ENCODE data around the gene DNAAF1.
"Not testable (repeated sequence)": the region's sequence is repeated elsewhere in the genome, so short reads cannot be mapped to it uniquely, and the experiment has no call there.

Gene DNAAF1

GRCh38 chr16:84215531-84215930, 70.4 kb downstream of the DNAAF1 start (continued):
- TF ChIP-seq RBAK (tag by site-specific recombination; IDR thresholded peaks at IDR 0.05): no peak

DNA sequence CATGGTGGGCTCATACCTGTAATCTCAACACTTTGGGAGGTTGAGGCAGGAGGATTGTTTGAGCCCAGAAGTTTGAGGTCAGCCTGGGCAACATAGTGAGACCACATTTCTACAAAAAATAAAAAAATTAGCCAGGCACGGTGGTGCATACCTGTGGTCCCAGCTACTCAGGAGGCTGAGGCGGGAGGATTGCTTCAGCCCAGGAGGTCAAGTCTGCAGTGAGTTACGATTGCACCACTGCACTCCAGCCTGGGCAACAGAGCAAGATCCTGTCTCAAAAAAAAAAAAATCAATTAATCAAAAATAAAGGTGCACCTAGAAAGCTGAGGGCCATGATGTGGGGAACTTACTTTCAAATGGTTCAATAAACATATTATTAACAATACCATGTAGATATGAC, 71.0 kb downstream of the DNAAF1 start:
- H3K4me1 ChIP-seq (ENCODE audit: control insufficient read depth, insufficient read depth, low read length); POLR2A ChIA-PET: not testable (repeated sequence)
- TF ChIP-seq ZNF121 (tag by site-specific recombination; IDR thresholded peaks at IDR 0.05): peak; percentile 89

GRCh38 chr16:84218176-84218823, 73.2 kb downstream of the DNAAF1 start:
- H3K4me1 ChIP-seq (ENCODE audit: control insufficient read depth, insufficient read depth, low read length): no peaks in the 10 kb centered on the region
- ChIA-PET POLR2A (no interaction called here), CTCF (interaction anchor here (0.7 kb wide), 1 partner anchor 134 kb away, joined by 3 read pairs; no protein-coding TSS in a partner anchor)

More for the DNA sequence above, 71.0 kb downstream of the DNAAF1 start:
- CTCF ChIA-PET; H3K36me3 ChIP-seq (ENCODE audit: control insufficient read depth in 2 of 2, insufficient read depth in 1 of 2, low read length in 2 of 2); H3K4me3 ChIP-seq (ENCODE audit: low read depth, low read length); H3K27ac ChIP-seq (ENCODE audit: extremely low read depth, low read depth, low read length); H3K9me3 ChIP-seq (ENCODE audit: control insufficient read depth, insufficient read depth, low read depth, low read length): not testable (repeated sequence)

GRCh38 chr16:84218956-84219355, 73.8 kb downstream of the DNAAF1 start:
- Histone ChIP-seq H3K4me3 (ENCODE audit: low read depth, low read length) (no peak overlapping the region), H3K36me3 (ENCODE audit: control insufficient read depth in 2 of 2, insufficient read depth in 1 of 2, low read length in 2 of 2) (no peaks in the 10 kb centered on the region), H3K27ac (ENCODE audit: extremely low read depth, low read depth, low read length) (no peak overlapping the region), H3K9me3 (ENCODE audit: control insufficient read depth, insufficient read depth, low read depth, low read length) (no peaks in the 10 kb centered on the region), H3K4me1 (ENCODE audit: control insufficient read depth, insufficient read depth, low read length) (no peaks in the 10 kb centered on the region)
- ChIA-PET CTCF (interaction anchor here (0.7 kb wide), 1 partner anchor 134 kb away, joined by 3 read pairs; no protein-coding TSS in a partner anchor), POLR2A (no interaction called here)
- no peak for TF ChIP-seq ZNF2 (tag by site-specific recombination; IDR thresholded peaks at IDR 0.05)
- TF ChIP-seq KLF1 (tag by site-specific recombination; IDR thresholded peaks at IDR 0.05): no peak
- no peak for TF ChIP-seq KLF7 (tag by site-specific recombination; IDR thresholded peaks at IDR 0.05; ENCODE audit: borderline replicate concordance)
- TF ChIP-seq, protein P1, sequence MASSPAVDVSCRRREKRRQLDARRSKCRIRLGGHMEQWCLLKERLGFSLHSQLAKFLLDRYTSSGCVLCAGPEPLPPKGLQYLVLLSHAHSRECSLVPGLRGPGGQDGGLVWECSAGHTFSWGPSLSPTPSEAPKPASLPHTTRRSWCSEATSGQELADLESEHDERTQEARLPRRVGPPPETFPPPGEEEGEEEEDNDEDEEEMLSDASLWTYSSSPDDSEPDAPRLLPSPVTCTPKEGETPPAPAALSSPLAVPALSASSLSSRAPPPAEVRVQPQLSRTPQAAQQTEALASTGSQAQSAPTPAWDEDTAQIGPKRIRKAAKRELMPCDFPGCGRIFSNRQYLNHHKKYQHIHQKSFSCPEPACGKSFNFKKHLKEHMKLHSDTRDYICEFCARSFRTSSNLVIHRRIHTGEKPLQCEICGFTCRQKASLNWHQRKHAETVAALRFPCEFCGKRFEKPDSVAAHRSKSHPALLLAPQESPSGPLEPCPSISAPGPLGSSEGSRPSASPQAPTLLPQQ (tag by site-specific recombination; IDR thresholded peaks at IDR 0.05): no peak
- no peak for TF ChIP-seq ZNF792 (tag by site-specific recombination; IDR thresholded peaks at IDR 0.05)
- TF ChIP-seq ZNF621 (tag by site-specific recombination; IDR thresholded peaks at IDR 0.05): no peak
- TF ChIP-seq, protein P2, sequence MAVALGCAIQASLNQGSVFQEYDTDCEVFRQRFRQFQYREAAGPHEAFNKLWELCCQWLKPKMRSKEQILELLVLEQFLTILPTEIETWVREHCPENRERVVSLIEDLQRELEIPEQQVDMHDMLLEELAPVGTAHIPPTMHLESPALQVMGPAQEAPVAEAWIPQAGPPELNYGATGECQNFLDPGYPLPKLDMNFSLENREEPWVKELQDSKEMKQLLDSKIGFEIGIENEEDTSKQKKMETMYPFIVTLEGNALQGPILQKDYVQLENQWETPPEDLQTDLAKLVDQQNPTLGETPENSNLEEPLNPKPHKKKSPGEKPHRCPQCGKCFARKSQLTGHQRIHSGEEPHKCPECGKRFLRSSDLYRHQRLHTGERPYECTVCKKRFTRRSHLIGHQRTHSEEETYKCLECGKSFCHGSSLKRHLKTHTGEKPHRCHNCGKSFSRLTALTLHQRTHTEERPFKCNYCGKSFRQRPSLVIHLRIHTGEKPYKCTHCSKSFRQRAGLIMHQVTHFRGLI (tag by site-specific recombination; IDR thresholded peaks at IDR 0.05): no peak
- no peak for TF ChIP-seq ZSCAN30 (tag by site-specific recombination; IDR thresholded peaks at IDR 0.05)
- no peak for TF ChIP-seq ZNF341 (tag by site-specific recombination; IDR thresholded peaks at IDR 0.05; ENCODE audit: low read depth)
- no peak for TF ChIP-seq ZBTB48 (tag by site-specific recombination; IDR thresholded peaks at IDR 0.05)
- TF ChIP-seq INSM2 (tag by site-specific recombination; IDR thresholded peaks at IDR 0.05): no peak

More at GRCh38 chr16:84218176-84218823, 73.2 kb downstream of the DNAAF1 start:
- TF ChIP-seq ZNF580 (tag by site-specific recombination; IDR thresholded peaks at IDR 0.05) (no peak), ZNF549 (tag by site-specific recombination; IDR thresholded peaks at IDR 0.05) (no peak), ZNF394 (tag by site-specific recombination; IDR thresholded peaks at IDR 0.05; ENCODE audit: borderline replicate concordance) (no peak), ZNF169 (tag by site-specific recombination; IDR thresholded peaks at IDR 0.05) (no peak), ZNF48 (tag by site-specific recombination; IDR thresholded peaks at IDR 0.05) (no peak), ZNF26 (tag by site-specific recombination; IDR thresholded peaks at IDR 0.05) (no peak), ZBTB1 (tag by site-specific recombination; IDR thresholded peaks at IDR 0.05) (no peak), ZNF530 (tag by site-specific recombination; IDR thresholded peaks at IDR 0.05; ENCODE audit: low read depth) (no peak), ZNF248 (tag by site-specific recombination; IDR thresholded peaks at IDR 0.05) (no peak)
- H3K36me3 ChIP-seq (ENCODE audit: control insufficient read depth in 2 of 2, insufficient read depth in 1 of 2, low read length in 2 of 2): no peaks in the 10 kb centered on the region
- H3K27ac ChIP-seq (ENCODE audit: extremely low read depth, low read depth, low read length): no peak overlapping the region
- H3K4me3 ChIP-seq (ENCODE audit: low read depth, low read length): no peak overlapping the region
- H3K9me3 ChIP-seq (ENCODE audit: control insufficient read depth, insufficient read depth, low read depth, low read length): no peaks in the 10 kb centered on the region
